Measurements from ENCODE around the gene USP34. TPM values are rescaled to one million over a fixed set of nuclear protein-coding genes. Genes with fewer than 3 reads are reported as not detected.
"Not testable (repeated sequence)": the region's sequence is repeated elsewhere in the genome, so short reads cannot be mapped to it uniquely, and the experiment has no call there.

Gene USP34
- polyA plus RNA-seq, 3 donors: 20.8 to 58.5 (median 32.9) TPM

DNA sequence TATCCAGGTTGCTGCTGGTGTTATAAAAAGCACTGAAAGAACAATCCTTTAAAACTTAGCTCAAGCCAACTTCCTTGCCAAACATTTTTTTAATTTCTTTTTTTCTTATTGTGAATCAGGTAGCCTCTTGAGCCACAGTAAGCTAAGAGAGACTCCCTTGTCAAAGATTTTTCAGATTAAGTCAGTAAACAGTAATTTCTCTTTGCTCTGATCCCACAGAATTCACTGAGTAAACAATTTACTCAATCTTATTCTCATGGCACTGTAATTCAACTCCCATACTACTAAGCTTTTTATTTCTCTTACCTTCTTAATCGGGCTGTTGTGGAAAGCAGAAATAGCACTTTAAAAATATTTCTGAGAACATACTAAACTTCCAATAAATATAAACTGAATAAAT is 226.2 kb downstream of the USP34 start:
- H3K27ac ChIP-seq (ENCODE audit: low read depth, low read length): no peak overlapping the region
- 85 to 97% (median 96%) methylated on average over 1 of the region's 1 CpG for WGBS, 3 donors

DNA sequence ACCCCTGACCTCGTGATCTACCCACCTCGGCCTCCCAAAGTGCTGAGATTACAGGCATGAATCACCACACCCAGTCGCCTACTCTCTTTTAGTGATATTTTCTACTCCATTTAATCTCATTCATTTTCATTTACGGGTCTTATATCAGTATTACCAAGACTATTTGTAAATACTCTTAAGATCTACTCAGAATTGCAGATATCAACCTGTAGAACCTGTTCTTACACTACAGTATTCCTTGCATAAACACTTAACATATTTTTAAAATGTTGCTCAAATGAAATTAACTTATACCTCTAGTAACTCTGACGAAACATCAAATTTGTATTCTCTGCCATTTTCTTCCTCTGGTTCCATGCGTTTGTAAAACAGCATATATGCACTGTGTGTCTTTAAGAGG is 229.6 kb downstream of the USP34 start:
- WGBS, 3 donors: 86 to 95% (median 91%) methylated on average over 6 of the region's 6 CpGs
- H3K27ac ChIP-seq (ENCODE audit: low read depth, low read length): no peak overlapping the region

DNA sequence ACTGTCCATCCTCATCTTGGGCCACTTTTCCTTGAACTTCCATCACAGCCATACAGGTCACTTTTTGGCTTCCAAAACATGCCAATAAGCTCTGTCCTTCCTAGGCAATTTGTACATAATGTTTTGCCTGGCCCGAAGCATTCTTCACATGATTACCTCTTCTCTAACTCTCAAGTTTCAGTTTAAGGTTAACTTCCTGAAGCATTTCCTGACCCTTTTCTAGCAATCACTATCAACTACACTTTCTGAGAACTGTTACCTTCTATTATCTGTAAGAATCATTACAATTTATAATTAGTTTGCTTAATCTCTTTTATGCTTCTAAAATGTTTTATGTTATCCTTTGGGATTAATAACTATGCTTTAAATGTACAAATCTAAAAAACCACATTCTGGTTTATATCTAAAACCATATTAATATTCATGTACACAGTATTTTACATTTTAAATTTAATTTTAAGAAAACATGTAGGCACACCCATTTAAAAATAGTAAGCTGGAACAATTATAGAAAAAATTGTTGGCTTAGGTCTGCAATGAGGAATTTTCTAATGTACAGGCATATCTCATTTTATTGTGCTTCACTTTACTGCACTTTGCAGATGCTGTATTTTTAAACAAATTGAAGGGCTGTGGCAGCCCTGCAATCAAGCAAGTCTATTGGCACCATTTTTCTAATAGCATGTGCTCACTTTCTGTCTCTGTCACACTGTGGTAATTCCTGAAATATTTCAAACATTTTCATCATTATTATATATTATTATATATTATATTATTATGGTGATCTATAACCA is 232.5 kb downstream of the USP34 start:
- WGBS, 3 donors: 51 to 68% (median 58%) methylated on average over 1 of the region's 1 CpG

DNA sequence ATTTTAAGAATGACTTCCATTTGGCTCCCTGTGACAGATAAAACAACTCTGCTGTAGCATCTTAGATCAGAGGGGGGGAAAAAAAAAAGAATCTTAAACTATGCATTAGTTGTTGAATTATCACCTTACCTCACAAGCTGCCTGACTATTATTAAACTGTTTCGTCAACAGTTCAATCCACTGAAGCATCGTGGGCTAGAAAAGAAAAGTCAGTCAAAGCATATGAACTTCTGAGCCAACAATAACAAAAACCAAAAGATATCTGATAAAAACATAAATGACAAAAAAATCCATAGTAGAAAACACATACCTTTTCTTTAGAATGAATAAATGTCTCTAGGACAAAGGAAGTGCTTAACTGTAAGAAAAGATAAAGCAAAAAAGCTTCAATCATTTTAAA is 235.2 kb downstream of the USP34 start:
- no peak overlapping the region for H3K27ac ChIP-seq (ENCODE audit: low read depth, low read length)
- 72 to 98% (median 91%) methylated on average over 2 of the region's 2 CpGs for WGBS, 3 donors

More for the DNA sequence above, 232.5 kb downstream of the USP34 start:
- no peak overlapping the region for H3K27ac ChIP-seq (ENCODE audit: low read depth, low read length)

DNA sequence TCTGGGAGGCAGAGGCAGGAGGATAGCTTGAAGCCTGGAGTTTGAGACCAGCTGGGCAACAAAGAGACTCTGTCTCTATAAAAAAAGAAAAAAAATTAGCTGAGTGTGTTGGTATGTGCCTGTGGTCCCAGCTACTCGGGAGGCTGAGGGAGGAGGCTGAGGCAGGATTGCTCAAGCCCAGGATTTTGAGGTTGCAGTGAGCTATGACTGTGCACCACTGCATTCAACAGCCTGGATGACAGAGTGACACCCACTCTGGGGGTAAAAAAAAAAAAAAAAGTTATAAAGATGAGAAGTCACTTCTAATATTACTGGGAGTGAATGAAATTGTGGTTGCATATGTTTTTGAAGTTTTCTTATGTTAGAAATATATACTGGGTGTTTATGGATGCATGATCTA is 237.3 kb downstream of the USP34 start:
- WGBS, 3 donors: 74 to 100% (median 75%) methylated on average over 1 of the region's 1 CpG
- H3K27ac ChIP-seq (ENCODE audit: low read depth, low read length): no peak overlapping the region

DNA sequence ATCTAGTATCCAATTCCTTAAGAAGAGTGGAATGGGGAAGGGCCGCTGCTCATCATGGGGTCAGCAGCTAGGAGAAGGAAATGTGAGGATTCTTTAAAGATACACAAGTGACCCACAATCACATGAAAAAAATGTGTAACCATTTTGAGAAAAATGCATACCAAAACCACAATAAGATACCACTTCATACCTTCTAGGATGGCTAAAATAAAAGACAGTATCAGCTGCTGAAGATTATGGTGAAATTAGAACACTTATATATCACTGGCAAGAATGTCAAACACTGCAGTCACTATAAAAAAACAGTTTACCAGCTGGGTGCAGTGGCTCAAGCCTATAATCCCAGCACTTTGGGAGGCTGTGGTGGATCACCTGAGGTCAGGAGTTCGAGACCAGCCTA is 241.0 kb downstream of the USP34 start:
- H3K27ac ChIP-seq (ENCODE audit: low read depth, low read length): no peak overlapping the region
- 91 to 99% (median 98%) methylated on average over 2 of the region's 2 CpGs for WGBS, 3 donors

DNA sequence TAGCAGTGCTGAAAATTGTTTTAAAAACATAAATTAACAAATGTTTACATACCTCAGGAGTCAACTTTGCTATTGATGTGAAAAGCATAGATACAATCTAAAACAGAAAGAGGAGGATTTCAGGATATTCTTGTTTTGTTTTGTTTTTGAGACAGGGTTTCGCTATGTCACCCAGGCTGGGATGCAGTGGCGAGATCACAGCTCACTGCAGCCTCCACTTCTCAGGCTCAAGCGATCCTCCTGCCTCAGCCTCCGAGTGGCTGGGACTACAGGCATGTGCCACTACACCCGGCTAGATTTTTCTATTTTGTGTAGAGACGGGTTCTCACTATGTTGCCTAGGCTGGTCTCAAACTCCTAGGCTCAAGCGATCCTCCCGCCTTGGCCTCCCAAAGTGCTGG is 248.3 kb downstream of the USP34 start:
- H3K27ac ChIP-seq (ENCODE audit: low read depth, low read length): no peak overlapping the region
- 98% methylated on average over 8 of the region's 8 CpGs for WGBS, 3 donors

DNA sequence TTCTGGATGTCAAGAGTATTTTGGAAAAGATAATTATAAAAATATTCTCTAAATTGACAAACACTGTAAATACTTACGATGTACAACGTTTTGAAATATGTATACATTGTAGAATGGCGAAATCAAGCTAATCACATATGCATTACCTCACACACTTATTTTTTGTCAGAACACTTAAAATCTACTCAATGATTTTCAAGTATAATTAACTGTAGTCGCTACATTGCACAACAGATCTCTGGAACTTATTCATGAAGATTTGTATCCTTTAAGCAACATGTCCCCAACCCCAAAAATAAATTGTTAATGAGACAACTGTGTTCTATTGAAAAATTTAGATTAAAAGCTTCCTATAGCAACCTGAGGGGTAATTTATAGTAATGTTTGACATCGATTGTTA is 249.1 kb downstream of the USP34 start:
- 89 to 91% (median 89%) methylated on average over 5 of the region's 5 CpGs for WGBS, 3 donors
- no peak overlapping the region for H3K27ac ChIP-seq (ENCODE audit: low read depth, low read length)

DNA sequence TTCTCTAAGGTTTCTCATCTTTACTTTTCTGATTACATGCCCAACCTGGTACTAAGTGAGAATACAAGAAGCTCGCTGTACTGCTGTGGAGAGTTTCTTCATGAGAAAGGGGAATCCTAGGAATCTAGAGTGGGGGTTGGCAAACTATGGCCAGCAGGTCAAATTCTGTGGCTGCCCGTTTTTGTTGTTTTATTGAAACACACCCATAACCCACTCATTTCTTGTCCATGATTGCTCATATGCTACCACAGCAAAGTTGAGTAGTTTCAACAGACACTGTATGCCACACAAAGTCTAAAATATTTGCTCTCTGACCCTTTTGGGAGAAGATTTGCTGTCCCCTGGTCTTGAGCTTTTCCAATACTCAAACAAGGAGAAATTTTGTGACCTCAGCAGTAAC is 250.1 kb downstream of the USP34 start:
- no peak overlapping the region for H3K27ac ChIP-seq (ENCODE audit: low read depth, low read length)
- WGBS, 3 donors: 70 to 86% (median 85%) methylated on average over 2 of the region's 2 CpGs

DNA sequence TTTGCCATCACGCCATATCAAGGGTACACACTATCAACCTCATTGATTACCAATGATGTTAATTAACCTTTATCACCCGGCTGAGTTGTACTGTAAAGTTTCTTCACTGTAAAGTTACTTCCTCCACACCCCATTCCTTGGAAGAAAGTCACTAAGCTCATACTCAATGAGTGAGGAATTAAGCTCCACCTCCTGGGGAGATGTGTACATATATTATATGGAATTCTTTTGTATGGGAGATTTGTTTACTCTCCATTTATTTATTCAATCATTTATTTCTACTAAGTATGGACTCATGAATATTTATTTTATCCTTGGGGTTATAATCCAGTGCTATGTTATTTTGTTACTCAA is 252.1 kb downstream of the USP34 start:
- 73 to 95% (median 90%) methylated on average over 2 of the region's 2 CpGs for WGBS, 3 donors
- no peak overlapping the region for H3K27ac ChIP-seq (ENCODE audit: low read depth, low read length)

DNA sequence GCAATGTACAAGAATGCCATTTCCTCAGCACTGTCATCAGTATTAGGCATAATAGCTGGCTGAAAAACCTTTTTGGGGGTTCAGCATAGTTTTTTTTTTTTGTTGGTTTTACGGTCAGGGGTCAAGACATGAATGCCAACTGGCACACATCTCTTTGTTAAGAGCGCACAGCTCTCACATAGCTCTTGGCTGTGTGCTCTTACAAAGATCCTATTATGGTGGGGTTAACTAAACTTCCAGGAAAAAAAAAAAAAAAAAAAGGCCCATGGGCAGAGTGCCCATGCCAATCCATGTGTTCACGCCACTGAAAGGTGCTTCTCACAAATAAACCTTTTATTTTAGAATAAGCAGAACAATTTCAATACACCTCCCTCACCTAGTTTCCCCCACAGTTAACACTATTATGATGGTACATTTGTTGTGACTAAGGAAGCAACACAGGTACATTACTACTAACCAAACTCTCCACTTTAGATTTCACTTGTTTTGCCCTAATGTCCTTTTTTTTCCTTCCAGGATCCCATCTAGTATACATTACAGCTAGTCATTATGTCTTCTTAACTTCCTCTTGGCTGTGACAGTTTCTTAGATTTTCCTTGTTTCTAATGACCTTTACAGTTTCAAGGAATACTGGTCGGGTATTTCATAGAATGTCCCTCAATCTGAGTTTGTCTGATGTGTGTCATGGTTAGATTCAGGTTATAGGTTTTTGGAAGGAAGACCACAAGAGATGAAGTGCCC is 252.6 kb downstream of the USP34 start:
- H3K27ac ChIP-seq (ENCODE audit: low read depth, low read length): no peak overlapping the region
- WGBS, 3 donors: 78 to 92% (median 90%) methylated on average over 4 of the region's 4 CpGs

DNA sequence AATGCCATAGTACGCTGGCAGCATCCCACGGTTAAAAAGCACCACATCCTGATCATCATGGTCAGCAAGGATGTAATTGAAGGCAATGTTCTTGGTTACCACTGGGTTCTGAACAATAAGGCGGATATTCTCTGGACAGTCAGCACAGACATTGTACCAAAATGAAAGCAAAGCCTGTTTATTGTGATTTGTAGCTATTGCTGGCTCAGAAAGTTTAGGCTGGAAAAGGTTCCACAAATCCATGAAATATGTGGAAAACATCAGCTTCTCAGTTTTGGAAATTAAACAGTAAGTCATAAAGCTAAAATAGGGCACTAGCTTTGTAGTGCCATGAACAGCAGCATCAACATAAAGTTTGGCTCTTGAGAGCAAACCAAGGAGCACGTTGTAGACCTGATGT is 256.7 kb downstream of the USP34 start:
- no peak overlapping the region for H3K27ac ChIP-seq (ENCODE audit: low read depth, low read length)
- 93 to 95% (median 94%) methylated on average over 4 of the region's 4 CpGs for WGBS, 3 donors

DNA sequence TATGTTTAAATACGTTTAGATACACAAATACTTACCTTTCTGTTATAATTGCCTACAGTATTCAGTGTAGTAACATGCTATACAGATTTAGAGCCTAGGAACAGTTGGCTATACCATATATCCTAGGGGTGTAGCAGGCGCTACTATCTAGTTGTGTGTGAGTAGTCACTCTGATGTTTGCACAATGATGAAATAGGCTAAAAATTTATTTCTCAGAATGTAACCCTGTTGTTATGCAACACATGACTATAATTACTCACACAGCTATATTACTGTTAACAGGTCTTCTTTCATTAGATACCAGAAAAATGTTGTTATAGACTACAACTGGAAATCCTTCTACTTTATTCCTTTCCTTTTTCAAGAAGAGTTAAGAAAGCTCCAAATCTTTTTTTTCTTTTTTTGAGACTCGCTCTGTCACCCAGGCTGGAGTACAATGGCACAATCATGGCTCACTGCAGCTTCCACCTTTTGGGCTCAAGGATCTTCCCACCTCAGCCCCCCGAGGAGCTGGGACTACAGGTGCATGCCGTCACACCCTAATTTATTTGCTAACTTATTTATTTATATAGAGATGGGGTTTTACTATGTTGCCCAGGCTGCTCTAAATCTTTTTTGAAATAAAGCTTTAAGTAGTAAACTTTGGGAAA is 260.4 kb downstream of the USP34 start:
- H3K27ac ChIP-seq (ENCODE audit: low read depth, low read length): no peak overlapping the region
- WGBS, 3 donors: 88 to 90% (median 89%) methylated on average over 5 of the region's 5 CpGs

DNA sequence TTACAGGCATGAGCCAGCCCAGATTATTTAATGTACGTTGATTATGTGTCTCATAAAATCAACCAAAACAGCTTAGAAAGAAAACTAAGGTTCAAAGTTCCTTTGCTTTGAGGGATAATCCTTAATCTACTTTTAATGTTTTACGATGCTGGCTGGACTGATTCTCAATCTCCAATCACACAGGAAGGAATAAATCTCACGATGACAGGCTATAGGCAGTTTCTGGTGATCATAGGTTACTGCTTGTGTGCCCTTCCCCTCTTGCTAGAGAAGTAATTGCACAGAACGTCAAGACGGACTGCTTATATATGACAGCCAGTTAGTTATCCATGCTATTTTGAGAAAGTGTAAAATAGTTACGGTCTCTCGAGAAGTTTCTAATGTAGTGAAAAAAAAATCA is 265.8 kb downstream of the USP34 start:
- no peak overlapping the region for H3K27ac ChIP-seq (ENCODE audit: low read depth, low read length)
- WGBS, 3 donors: 91% methylated on average over 7 of the region's 7 CpGs

DNA sequence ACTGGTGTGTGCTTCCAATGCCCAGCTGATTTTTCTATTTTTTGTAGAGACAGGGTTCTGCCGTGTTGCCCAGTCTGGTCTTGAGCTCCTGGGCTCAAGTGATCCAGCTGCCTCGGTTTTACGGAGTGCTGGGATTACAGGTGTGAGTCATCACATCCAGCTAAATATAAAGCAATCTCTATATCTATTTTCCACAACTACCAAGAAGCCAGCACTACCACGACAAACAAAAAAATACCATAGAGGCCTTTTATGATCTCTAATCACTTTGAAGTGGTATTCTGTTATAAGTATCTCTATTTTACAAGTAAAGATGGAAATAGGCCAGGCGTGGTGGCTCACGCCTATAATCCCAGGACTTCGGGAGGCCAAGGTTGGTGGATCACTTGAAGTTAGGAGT is 274.2 kb downstream of the USP34 start:
- 93 to 97% (median 96%) methylated on average over 7 of the region's 7 CpGs for WGBS, 3 donors
- H3K27ac ChIP-seq (ENCODE audit: low read depth, low read length): no peak overlapping the region

DNA sequence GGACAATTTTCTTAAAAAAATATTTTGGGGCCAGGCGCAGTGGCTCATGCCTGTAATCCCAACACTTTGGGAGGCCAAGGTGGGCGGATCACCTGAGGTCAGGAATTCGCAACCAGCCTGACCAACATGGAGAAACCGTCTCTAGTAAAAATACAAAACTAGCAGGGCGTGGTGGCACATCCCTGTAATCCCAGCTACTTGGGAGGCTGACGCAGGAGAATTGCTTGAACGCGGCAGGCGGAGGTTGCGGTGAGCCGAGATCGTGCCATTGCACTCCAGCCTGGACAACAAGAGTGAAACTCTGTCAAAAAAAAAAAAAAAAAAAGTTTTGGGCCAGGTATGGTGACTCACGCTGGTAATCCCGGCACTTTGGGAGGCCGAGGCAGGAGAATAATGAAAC is 276.2 kb downstream of the USP34 start:
- H3K27ac ChIP-seq (ENCODE audit: low read depth, low read length): not testable (repeated sequence)
- WGBS, 3 donors: 94 to 99% (median 95%) methylated on average over 15 of the region's 15 CpGs

DNA sequence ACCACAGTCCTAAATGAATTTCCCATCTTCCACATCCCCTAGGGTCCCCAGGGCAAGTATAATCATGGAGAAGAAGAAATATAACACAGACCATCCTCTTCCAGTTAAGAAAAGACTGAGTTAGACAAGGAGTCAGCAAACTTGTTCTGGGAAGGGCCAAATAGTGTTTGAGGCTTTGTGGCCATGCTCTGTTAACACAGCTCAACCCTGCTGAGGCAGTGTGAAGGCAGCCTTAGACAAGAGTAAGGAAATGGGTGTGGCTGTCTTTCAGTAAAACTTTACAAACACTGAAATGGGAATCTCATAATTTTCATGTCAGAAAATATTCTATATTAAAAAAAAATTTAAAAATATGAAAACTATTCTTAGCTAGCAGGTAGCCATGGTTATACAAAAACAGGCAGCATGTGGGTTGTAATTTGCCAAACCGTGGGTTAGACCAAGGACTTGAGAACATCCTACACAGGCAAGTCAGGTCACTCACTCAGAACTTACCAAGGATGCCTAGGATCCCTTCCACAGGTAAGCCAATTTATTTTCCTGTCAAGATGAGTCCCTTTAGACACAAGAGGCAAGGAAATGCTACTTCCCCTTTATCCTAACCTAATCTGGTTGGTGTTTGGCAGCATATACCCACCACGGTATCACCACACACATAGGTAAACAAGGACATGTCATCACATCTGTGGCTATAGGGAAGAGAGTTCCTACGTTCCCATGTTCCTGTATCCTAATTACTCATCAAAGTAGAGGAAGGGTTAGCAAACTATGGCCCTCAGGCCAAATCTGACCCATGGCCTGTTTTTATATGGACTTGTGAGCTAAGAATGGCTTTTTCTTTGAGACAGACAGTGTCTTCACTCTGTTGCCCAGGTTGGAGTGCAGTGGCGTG is 277.0 kb downstream of the USP34 start:
- H3K27ac ChIP-seq (ENCODE audit: low read depth, low read length): no peak overlapping the region
- 63 to 81% (median 69%) methylated on average over 4 of the region's 4 CpGs for WGBS, 3 donors

DNA sequence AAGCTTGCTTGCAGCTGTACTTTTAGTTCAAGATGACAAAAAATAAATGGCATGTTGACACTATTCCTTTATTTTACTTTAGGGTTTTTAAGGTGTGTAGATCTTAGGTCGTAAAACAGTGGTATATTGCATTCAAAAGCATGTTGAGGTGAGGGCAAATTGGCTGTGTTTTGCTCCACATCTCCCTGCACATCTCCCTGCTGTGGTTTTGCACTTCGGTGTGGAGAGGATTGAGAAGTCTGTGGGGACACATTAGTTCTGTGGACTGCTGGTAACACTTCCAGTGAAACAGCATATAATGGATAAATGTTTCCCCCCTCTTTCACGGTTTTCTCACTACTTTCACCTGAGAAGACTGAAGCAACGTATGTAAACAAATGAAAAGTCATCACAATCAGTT is 283.8 kb downstream of the USP34 start:
- no peak overlapping the region for H3K27ac ChIP-seq (ENCODE audit: low read depth, low read length)
- WGBS, 3 donors: 57 to 82% (median 76%) methylated on average over 4 of the region's 4 CpGs

Measured in adipose tissue (tissue), 3 donors.